ENCODE measurements around the gene NKD1.

NKD1 gene

DNA sequence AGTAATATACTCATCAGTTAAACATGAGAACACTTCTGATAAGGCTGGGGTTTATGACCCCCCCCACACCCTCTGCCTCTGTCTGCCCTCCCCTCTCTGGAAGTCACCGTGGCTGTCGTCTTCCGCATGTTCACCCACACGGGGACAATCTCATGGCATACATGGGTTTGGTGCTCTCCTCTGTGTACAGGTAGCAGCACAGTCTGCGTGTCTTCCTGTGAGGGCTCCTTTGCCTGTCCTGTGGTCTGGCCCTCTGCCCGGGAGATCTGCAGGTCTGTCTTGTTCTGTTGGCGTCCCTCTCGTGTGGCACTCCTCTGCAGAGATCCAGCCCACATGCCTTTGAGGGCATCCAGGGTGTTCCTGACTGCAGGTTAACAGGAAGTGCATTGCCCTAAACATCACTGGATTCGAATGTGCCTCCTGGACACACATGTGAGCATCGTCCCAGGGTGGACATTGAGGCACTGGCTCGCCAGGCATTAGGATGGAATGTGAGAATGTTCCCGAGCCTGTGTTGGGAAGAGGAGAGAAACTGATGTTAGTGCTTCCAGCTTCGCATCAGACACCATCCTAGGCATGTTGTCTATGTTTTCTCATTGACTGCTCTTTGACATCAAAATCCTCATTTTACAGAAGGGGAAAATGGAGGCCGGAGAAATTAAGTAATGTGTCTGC is 54.5 kb downstream of the NKD1 start:
- peak; percentile 17 to 26 for DNase-seq

- DNase-seq, result no peak
Measured at GRCh38 chr16:50603206-50604064, 55.2 kb downstream of the NKD1 start.

- no peak for DNase-seq
Measured at GRCh38 chr16:50604065-50604418, 55.8 kb downstream of the NKD1 start.

- DNase-seq, result no peak
Measured at GRCh38 chr16:50604610-50605009, 56.4 kb downstream of the NKD1 start.

DNA sequence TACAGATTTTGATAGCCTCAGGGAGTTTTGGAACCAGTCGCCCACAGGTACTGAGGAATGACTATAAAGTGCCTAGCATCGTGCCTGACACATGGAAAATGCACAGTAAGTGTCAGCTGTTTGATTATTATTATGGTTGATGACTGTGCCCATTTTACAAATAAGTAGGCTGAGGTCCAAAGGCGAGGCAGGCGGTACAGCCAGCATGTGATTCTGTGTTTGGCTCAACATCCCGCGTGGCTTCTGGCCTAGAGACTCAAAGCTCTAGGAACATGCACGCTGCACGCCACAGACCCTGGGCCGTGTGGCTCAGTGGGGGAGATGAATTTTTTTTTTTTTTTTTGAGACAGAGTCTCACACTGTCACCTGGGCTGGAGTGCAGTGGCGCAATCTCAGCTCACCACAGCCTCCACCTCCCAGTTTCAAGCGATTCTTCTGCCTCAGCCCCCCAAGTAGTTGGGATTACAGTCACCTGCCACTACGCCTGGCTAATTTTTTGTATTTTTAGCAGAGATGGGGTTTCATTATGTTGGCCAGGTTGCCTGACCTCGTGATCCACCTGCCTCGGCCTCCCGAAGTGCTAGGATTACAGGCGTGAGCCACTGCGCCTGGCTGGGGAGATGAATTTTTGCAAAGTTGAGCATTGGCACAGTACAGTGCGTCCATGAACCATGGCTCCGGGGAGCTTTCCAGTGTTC is 57.7 kb downstream of the NKD1 start:
- no peak for DNase-seq

GRCh38 chr16:50606431-50607050 is 58.3 kb downstream of the NKD1 start:
- DNase-seq, result no peak

GRCh38 chr16:50607051-50607431 is 58.8 kb downstream of the NKD1 start:
- no peak for DNase-seq

DNA sequence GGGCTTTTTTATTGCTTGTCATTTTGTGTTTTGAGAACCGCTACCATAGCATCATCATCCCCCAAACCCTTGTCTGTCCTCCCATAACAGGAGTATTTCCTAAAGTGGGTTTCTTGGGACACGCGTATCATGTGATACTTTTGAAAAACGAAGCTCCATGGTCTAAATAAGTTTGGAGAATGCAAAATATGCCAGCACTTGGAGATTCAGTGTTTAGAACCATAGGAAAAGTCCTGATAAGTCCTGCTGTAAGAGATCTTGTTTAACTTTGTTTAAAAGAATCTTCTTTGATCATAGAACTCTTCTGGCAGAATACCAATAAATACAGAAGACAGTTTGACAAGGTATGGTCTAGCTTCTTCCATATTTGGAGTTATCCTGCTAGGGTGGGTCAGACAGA is 59.3 kb downstream of the NKD1 start:
- no peak for DNase-seq

GRCh38 chr16:50607970-50608557 is 59.9 kb downstream of the NKD1 start:
- no peak for DNase-seq

DNA sequence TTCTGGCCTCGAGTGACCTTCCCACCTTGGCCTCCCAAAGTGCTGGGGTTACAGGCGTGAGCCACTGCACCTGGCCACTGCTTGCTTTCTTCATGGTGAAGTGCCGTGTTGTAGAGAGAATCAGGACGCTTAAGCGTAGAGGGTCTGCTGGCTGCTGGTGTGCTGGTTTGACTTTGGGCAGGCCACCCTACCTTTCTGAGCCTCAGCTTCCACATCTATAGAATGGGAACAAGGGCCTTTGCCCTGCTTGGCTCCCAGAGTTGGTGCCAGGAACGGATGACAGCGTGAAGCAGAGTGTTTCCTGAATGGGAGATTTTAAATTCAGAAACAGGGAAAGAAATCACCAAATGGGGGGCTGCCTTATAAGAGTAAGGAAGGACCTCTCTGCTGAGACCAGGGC is 60.9 kb downstream of the NKD1 start:
- DNase-seq, result no peak

DNA sequence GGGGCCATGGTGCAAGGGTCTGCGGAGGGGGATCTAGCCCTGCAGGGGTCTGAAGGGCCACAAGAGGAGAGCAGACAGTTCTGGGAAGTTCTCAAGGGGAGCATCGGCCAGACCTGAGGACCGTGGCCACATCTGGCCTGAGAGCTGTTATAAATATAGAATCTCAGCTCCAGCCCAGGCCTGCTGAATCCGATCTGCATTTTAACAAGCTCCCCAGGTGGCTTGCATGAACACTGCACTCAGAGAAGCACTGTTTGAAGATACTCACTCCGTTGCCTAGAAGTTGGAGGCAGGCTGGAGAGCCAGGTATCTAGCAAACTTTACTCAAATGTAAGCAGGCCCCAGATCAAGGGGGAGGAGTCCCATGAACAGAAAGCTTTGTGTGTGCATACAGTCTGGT is 61.3 kb downstream of the NKD1 start:
- DNase-seq, result no peak

DNA sequence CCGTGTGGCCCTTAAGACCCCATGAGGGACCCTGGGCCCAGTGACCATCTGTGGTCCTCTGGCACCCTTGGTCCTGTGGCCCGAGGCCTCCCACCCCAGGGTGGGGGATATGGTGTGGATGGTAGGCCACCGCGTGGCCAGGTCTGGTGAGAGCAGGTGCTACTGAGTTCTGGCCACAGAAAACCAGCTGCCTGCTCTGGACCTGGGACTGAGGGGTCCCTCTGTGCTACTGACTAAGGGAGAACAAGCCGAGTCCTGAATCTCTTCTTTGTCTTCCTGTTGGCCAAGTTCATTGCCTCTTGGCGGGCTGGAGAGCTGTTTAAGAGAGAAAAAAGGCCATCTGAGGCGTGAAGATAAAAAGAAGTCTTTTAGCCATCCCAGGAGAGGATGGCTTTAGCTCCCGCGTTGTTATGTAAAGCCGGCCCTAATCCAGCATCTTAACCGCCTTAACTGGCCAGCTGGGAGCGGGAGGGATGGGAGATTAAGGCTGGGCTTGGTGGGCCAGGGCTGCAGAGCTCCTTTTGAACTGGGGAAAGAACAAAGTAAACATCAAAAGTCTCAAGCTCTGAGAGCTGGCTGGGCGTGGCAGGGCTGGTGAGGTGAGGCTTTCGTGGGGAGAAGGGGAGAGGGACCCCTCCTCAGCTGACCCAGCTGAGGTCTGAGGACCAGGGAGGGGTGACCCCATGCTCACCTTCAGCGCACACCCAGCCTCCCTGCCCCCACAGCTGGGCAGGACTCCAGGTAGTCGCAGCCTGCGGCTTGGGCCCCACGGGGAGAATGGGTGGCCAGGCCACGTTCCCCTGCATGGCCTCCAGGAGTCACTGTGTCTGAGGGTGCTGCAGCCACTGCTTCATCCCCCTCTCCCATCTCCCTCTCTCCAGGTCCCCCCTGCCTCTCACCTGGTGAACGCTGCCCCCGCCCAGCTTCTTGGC is 62.4 kb downstream of the NKD1 start:
- DNase-seq, result no peak

DNA sequence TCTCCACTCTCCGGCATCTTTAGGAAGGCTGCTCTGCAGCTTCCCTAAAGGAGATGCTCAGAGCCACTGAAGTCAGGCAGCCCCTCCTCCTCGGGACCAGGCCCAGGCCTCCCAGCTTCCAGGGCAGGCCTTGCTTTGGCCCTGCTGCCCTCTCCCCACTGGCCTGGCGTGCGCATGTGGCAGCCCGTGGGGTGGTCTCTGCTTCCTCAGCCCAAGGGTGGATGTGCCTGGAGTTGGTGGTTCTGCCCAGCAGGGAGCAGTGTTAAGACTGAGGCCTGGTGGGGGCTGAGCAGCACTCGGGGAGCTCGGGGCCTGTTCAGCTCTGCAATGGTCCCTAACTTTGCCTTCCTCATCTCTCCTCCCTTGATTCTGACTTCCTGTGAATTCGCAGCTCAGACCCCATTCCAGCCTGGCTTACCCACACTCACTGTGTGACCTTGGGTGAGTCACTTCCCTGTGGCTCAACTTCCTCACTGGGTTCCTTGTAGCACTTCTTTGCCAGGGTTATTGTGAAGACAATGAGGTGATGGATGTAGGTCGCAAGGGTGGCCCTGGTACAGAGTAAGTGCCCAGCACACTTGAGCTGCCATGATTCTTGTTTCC is 63.2 kb downstream of the NKD1 start:
- DNase-seq, result no peak

- no peak for DNase-seq
Measured at GRCh38 chr16:50611995-50612848, 64.0 kb downstream of the NKD1 start.

GRCh38 chr16:50612849-50613198 is 64.6 kb downstream of the NKD1 start:
- no peak for DNase-seq

- no peak for DNase-seq
Measured at GRCh38 chr16:50613281-50613963, 65.2 kb downstream of the NKD1 start.

DNA sequence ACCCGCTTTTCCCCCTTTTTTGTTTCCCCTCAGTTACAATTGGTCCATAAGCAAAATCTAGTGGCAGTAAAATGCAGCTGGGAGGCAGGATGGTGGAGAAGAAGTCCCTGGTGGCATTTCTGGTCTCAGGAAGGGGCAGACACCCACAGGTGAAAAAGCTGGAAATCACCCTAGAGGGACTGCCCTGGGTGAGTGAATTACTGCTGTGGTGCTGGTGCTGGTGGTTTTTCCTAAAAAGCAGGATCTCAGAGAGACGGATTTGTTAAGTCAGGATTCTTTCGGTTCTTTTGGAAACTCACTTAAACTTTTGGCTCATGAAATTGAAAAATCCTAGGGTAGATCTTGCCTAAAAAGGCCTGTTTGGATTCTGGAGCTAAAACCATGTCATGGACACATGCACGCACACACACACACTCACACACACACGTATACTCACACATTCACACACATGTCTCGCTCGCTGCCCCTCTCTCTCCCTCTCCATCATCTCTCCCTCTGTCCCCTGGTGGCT is 65.8 kb downstream of the NKD1 start:
- DNase-seq, result no peak

DNA sequence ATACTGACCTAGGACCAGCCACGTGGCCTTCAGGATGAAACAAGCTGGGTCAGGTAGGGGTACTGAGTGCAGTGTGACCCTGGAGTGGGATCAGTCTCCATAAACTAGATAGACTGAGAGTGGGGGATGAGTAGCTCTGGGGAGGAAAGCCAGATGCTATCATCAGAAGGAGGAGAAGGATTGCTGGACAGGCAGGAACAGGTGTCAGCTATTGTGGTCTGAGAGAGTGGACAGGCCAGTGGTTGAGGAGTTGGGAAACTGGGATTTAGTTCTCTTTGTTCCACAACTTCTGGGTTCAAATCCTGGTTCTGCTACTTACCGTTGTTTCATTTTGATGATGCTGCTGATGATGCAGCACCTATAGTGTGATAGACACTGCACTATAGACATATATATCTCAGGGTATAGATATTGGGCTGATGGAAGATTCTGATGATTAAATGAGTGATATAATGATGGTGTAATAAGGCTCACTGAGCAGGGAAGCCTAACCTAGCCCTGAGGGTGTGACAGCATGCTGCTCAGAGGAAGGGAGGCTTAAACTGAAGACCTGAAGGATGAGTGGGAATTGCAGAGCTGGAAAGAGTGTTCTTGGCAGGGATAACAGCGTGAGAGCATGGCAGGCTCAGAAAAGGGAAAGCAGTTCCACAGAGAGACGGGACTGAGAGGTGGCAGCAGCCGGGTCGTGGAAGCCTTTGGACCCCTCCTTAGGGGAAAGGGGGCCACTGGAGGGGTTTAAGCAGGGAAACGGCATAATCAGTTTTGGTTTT is 66.9 kb downstream of the NKD1 start:
- no peak for DNase-seq

- DNase-seq, result no peak
Measured at GRCh38 chr16:50615891-50616290, 67.7 kb downstream of the NKD1 start.
